T-cell (primary cell): Measurements from ENCODE around the gene COL12A1. TPM values are rescaled to one million over a fixed set of nuclear protein-coding genes. Genes with fewer than 3 reads are reported as not detected.
A peak's percentile ranks its signal among the peaks of the same experiment; 100 is the strongest.

Experiments used
- ATAC-seq, 4 experiments: fragments of 200-7000 bp in 3 of 4; fragments of 150-1000 bp in 1 of 4; cut with Tn5 transposase; replicated peaks in 1 of 4; 1 replicate in 3 of 4; 2 replicates in 1 of 4; pipeline ENCODE4 v1.10.0; 2021; ENCODE audit warnings: moderate library complexity in 3 of 4, mild to moderate bottlenecking in 2 of 4, moderate number of reproducible peaks in 1 of 4
- CTCF ChIA-PET, 2 donors: fragments of 300-600 bp; sonication (Branson Sonifier 250); formaldehyde crosslinking; loops; one replicate each; lab custom pipeline; 2022; ENCODE audit warnings: antibody characterized with exemption in 2 of 2; lab: Charles Lee
- POLR2A ChIA-PET, 2 donors: fragments of 300-600 bp; sonication (Branson Sonifier 250); formaldehyde crosslinking; loops; one replicate each; lab custom pipeline; 2022; ENCODE audit warnings: antibody characterized with exemption in 2 of 2; lab: Charles Lee
- DNase-seq, 35 experiments: peaks; one replicate each; pipeline versions ENCODE4 v3.0.0 to v3.0.0-alpha.2; 2013 to 2023
- H3K27ac ChIP-seq: one replicate; pipeline ENCODE4 v1.5.1; 2013; ENCODE audit warnings: low read length
- H3K27me3 ChIP-seq, 2 experiments: replicated peaks in 1 of 2; 1 replicate in 1 of 2; 2 replicates in 1 of 2; pipeline versions ENCODE4 v1.6.1 to v1.7.0; 2013; ENCODE audit warnings: low read length in 1 of 2, mixed read lengths in 1 of 2; ENCODE audit not compliant: control insufficient read depth in 2 of 2, insufficient read depth in 2 of 2; ENCODE audit errors: extremely low read depth in 1 of 2
- H3K36me3 ChIP-seq, 2 donors: 1 replicate in 1 of 2; 2 replicates in 1 of 2; pipeline versions ENCODE4 v1.6.1 to v1.7.0; 2013; ENCODE audit warnings: low read length in 1 of 2; ENCODE audit not compliant: control insufficient read depth in 2 of 2, insufficient read depth in 1 of 2; ENCODE audit errors: extremely low read depth in 1 of 2
- H3K4me1 ChIP-seq, 2 experiments: 1 replicate in 1 of 2; 2 replicates in 1 of 2; pipeline versions ENCODE4 v1.6.1 to v1.7.0; 2013; ENCODE audit warnings: low read length in 2 of 2, mixed read lengths in 1 of 2; ENCODE audit not compliant: insufficient read depth in 2 of 2, control insufficient read depth in 1 of 2; ENCODE audit errors: extremely low read depth in 1 of 2
- H3K4me3 ChIP-seq, 2 donors: 1 replicate in 1 of 2; 2 replicates in 1 of 2; pipeline versions ENCODE4 v1.5.1 to v1.7.0; 2013; ENCODE audit warnings: mild to moderate bottlenecking in 2 of 2, low read length in 1 of 2, moderate library complexity in 1 of 2; ENCODE audit not compliant: control insufficient read depth in 1 of 2; ENCODE audit errors: extremely low read depth in 1 of 2
- H3K9me3 ChIP-seq: 2 replicates; pipeline ENCODE4 v1.7.0; 2013
- H3K27ac Mint-ChIP-seq, 2 donors: one replicate each; pipeline ENCODE4 v1.8.0; 2020 to 2021; ENCODE audit warnings: mild to moderate bottlenecking in 2 of 2, mixed read lengths in 2 of 2
- H3K27me3 Mint-ChIP-seq, 2 donors: one replicate each; pipeline ENCODE4 v1.8.0; 2021 to 2022; ENCODE audit warnings: mixed read lengths in 2 of 2
- H3K36me3 Mint-ChIP-seq: one replicate; pipeline ENCODE4 v1.8.0; 2021; ENCODE audit warnings: mixed read lengths
- H3K4me1 Mint-ChIP-seq, 3 donors: one replicate each; pipeline ENCODE4 v1.8.0; 2020 to 2022; ENCODE audit warnings: mixed read lengths in 3 of 3, mild to moderate bottlenecking in 1 of 3
- H3K4me3 Mint-ChIP-seq, 3 donors: one replicate each; pipeline ENCODE4 v1.8.0; 2020 to 2022; ENCODE audit warnings: mild to moderate bottlenecking in 3 of 3, mixed read lengths in 3 of 3, moderate library complexity in 3 of 3
- H3K9me3 Mint-ChIP-seq, 3 donors: one replicate each; pipeline ENCODE4 v1.8.0; 2020 to 2022; ENCODE audit warnings: mixed read lengths in 3 of 3
- WGBS: methylation state at CpG from one replicate; pipeline ENCODE4 v1.1.5; 2013; ENCODE audit warnings: missing lambda C conversion rate; ENCODE audit not compliant: insufficient coverage; 5-methylcytosine and 5-hydroxymethylcytosine counted together
- total RNA-seq, 35 experiments: library from RNA in 6 of 35; stranded (reverse) in 6 of 35; fragments of 120-200 nt in 1 of 35; gene quantifications; one replicate each; pipeline versions ENCODE4 v1.2.1 to v1.2.4 and lab custom pipeline; 2013 to 2026

Gene COL12A1
- total RNA-seq, 5 donors from 2014 or later (not counting 1 experiment from before 2014, with no cell fraction given): 0.59 to 0.95 (median 0.76) TPM; not detected in 2

- no peaks in the 10 kb centered on the region for H3K9me3 Mint-ChIP-seq
- ATAC-seq (peak in 1 of 4 experiments; percentile 6), DNase-seq (peak in 1 of 35 experiments; percentile 32)
- Histone ChIP-seq H3K27me3 (peaks cover 21 to 77% of the 10 kb centered on the region in 2 experiments), H3K9me3 (no peaks in the 10 kb centered on the region), H3K4me1 (peaks cover 3 to 62% of the 10 kb centered on the region in 2 experiments), H3K4me3 (peak overlapping the region in 1 of 2 donors; percentile 54), H3K27ac (no peak overlapping the region), H3K36me3 (no peaks in the 10 kb centered on the region)
- peak overlapping the region; percentile 49 to 71 (median 70) for H3K4me3 Mint-ChIP-seq
- ChIA-PET POLR2A (interaction anchor here in 1 of 2 donors (0.6 kb wide), 1 partner anchor 1541 kb away, joined by 3 read pairs; no protein-coding TSS in a partner anchor), CTCF (interaction anchor here (0.6 to 11.3 kb wide), 5 partner anchors 284 to 1950 kb away, joined by 3 to 213 read pairs (median 8); no protein-coding TSS in a partner anchor)
- peaks cover 71 to 76% of the 10 kb centered on the region in 2 donors for H3K27me3 Mint-ChIP-seq
- no peaks in the 10 kb centered on the region for H3K36me3 Mint-ChIP-seq
- 5% methylated on average over 34 of the region's 47 CpGs for whole genome bisulfite sequencing
- peak overlapping the region in 1 of 2 donors; percentile 27 for H3K27ac Mint-ChIP-seq
- peaks cover 59 to 64% (median 60%) of the 10 kb centered on the region in 3 donors for H3K4me1 Mint-ChIP-seq
Measured at GRCh38 chr6:75204959-75205775, 686 bp downstream of the COL12A1 start.

DNA sequence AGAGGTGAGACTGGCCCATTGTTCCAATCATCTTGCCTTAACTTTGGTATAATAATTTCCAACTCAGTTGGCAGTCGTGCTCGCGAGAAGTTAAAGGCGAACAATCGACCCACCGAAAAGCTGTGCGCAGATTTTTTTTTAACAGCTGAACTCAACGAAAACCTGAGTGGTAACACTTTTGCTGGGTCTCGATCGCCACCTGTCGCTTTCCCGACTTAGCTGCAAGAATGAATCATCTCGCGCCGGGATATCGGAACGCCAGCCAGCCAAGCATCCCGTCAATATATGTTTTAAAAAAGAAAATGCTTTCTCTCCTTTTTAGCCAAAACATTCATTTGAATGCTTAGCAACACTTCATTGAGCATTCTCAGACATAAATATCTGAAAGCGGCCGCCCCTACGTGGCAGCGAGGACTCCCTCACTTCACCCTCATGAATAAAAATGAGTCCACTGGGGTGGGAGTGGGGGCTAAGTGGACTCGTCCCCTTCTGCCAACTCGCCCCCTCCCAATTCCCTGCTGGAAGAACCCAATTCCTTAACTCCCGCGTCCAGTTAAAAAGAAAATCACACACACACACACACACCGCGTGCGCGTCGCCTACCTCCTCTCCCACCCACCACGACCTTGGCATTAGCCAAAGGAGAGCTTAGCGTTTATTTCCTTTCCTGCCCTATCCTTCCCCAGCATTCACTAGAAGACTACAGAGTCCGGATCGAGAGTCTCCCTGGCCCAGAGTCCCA, 1.5 kb downstream of the COL12A1 start:
- Histone ChIP-seq H3K27ac (no peak overlapping the region), H3K4me3 (peak overlapping the region in 1 of 2 donors; percentile 35), H3K27me3 (peaks cover 21 to 77% of the 10 kb centered on the region in 2 experiments), H3K4me1 (peaks cover 3 to 62% of the 10 kb centered on the region in 2 experiments), H3K36me3 (no peaks in the 10 kb centered on the region), H3K9me3 (no peaks in the 10 kb centered on the region)
- Mint-ChIP-seq H3K4me1 (peaks cover 59 to 64% (median 60%) of the 10 kb centered on the region in 3 donors), H3K36me3 (no peaks in the 10 kb centered on the region), H3K27ac (peak overlapping the region in 1 of 2 donors; percentile 27), H3K27me3 (peaks cover 74 to 83% of the 10 kb centered on the region in 2 donors), H3K4me3 (peak overlapping the region; percentile 49 to 71 (median 70)), H3K9me3 (no peaks in the 10 kb centered on the region)
- ChIA-PET CTCF (interaction anchor here (0.7 to 11.3 kb wide), 6 partner anchors 12 to 1950 kb away, joined by 3 to 213 read pairs (median 3); partner anchors contain the start of gene COX7A2 (in 1 of the 2)), POLR2A (no interaction called here)
- DNase-seq (peak in 2 of 35 experiments; percentile 17 to 41), ATAC-seq (no peak)
- 11% methylated on average over 27 of the region's 35 CpGs for WGBS

DNA sequence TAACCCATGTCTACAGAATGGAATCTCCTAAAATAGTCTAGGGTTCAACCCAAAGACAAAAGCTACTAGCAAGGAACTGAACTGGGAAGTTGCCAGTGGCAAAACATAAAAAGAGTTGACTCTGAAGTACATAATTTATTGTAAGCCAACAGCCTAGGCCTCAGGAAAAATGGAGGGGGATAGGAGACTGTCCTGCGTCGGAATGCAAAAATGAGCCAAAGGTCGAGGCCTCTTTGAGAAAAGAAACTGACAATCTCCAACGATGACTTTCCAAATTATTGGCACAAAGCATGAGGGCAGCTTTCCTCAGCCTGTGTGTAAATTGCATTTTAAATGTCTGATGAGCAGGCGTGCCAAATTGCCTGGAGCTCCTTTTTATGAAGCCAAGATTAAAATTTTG, 2.1 kb downstream of the COL12A1 start:
- no peak overlapping the region for H3K27ac ChIP-seq
- 66% methylated on average over 4 of the region's 5 CpGs for WGBS
- no peak overlapping the region for H3K27ac Mint-ChIP-seq
- H3K4me1 ChIP-seq: peaks cover 2 to 57% of the 10 kb centered on the region in 2 experiments
- CTCF ChIA-PET: interaction anchor here in 1 of 2 donors (0.8 to 11.3 kb wide), 5 partner anchors 8 to 1471 kb away, joined by 3 to 213 read pairs (median 3); partner anchors contain the start of gene COX7A2
- peaks cover 69 to 78% of the 10 kb centered on the region in 2 donors for H3K27me3 Mint-ChIP-seq
- peaks cover 20 to 72% of the 10 kb centered on the region in 2 experiments for H3K27me3 ChIP-seq
- no peaks in the 10 kb centered on the region for H3K9me3 Mint-ChIP-seq
- ATAC-seq (no peak), DNase-seq (no peak)
- H3K4me3 Mint-ChIP-seq: peak overlapping the region in 1 of 3 donors; percentile 71
- no peaks in the 10 kb centered on the region for H3K36me3 Mint-ChIP-seq
- POLR2A ChIA-PET: no interaction called here
- peaks cover 54 to 59% (median 54%) of the 10 kb centered on the region in 3 donors for H3K4me1 Mint-ChIP-seq
- H3K9me3 ChIP-seq: no peaks in the 10 kb centered on the region
- no peaks in the 10 kb centered on the region for H3K36me3 ChIP-seq
- no peak overlapping the region for H3K4me3 ChIP-seq

DNA sequence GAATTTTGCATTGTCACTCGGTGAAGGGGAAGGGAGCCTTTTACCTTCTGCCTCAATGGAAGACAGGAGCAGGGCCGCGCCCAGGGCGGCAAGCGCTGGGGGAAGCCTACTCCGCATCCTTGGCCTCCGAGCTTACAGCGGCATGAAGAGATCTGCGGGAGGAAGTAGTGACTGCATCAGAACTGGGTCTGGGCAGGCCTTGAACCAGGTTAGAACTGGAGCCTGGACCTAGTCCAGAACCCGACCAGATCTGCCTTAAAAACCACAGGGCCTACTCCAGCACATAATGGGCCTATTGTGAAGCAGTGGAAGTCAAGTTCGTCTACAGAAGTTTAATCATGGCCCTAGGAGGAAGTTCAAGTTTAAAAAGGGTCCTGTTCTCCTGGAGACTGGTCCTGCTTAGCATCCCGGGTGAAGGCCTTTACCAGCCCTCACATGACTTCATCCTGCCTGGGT, 3.1 kb downstream of the COL12A1 start:
- Mint-ChIP-seq H3K36me3 (no peaks in the 10 kb centered on the region), H3K27ac (no peak overlapping the region), H3K9me3 (no peaks in the 10 kb centered on the region), H3K4me1 (peaks cover 45 to 49% (median 45%) of the 10 kb centered on the region in 3 donors), H3K4me3 (peak overlapping the region in 1 of 3 donors; percentile 76), H3K27me3 (peaks cover 66 to 73% of the 10 kb centered on the region in 2 donors)
- CTCF ChIA-PET: interaction anchor here (0.7 to 11.3 kb wide), 2 partner anchors 1455 to 1462 kb away, joined by 3 to 213 read pairs; no protein-coding TSS in a partner anchor
- Histone ChIP-seq H3K27me3 (peaks cover 15 to 62% of the 10 kb centered on the region in 2 experiments), H3K27ac (no peak overlapping the region), H3K4me3 (peak overlapping the region in 1 of 2 donors; percentile 26), H3K4me1 (peaks cover 0 to 47% of the 10 kb centered on the region in 2 experiments), H3K36me3 (no peaks in the 10 kb centered on the region), H3K9me3 (no peaks in the 10 kb centered on the region)
- ATAC-seq (no peak), DNase-seq (no peak)
- WGBS: 39% methylated on average over 9 of the region's 12 CpGs
- POLR2A ChIA-PET: no interaction called here

DNA sequence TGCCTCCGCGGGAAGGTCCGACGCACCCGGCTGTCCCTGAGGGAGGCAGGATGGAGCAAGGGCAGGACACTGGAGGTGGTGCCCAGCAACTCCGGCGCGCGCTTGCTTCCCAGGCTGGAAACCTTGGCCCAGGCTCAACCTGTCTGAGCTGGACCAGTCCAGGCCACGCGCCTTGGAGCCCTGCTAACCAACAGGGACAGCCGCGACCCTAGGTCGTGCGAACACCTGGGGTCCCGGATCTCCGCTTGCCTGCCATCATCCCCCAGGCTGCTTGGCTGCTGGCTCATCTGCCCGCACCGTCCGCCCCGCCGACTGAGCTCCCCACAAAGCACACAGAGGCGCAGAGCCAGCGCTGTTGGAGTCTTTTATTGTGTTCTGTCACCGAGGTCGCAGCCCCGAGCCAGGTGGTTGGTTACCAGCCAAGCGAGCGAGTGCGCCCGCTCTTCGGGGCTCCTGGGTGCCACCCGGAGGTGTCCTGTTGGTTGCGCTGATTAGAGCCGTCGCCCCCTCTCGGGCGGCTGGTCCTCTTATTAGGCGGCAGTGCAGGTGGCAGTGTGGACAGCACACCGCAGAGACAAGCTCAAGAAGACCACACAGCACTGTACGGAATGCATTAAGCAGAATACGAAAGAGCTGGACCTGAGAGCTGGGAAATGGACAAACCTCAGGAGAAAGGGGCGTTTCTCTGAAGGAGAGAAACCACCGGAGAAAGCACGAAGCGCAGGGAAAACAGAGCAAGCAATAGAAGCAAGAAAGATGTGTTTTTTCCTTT, 3.8 kb downstream of the COL12A1 start:
- Mint-ChIP-seq H3K9me3 (no peaks in the 10 kb centered on the region), H3K4me3 (peak overlapping the region in 2 of 3 donors; percentile 25 to 76), H3K27ac (no peak overlapping the region), H3K4me1 (peaks cover 38 to 43% (median 39%) of the 10 kb centered on the region in 3 donors), H3K27me3 (peaks cover 60 to 70% of the 10 kb centered on the region in 2 donors), H3K36me3 (no peaks in the 10 kb centered on the region)
- Histone ChIP-seq H3K27me3 (peaks cover 15 to 56% of the 10 kb centered on the region in 2 experiments), H3K36me3 (no peaks in the 10 kb centered on the region), H3K27ac (no peak overlapping the region), H3K4me3 (peak overlapping the region in 1 of 2 donors; percentile 26), H3K4me1 (peaks cover 0 to 41% of the 10 kb centered on the region in 2 experiments), H3K9me3 (no peaks in the 10 kb centered on the region)
- WGBS: 8% methylated on average over 39 of the region's 46 CpGs
- ATAC-seq (peak in 2 of 4 experiments; percentile 20 to 38), DNase-seq (peak in 1 of 35 experiments; percentile 9)
- ChIA-PET CTCF (interaction anchor here in 1 of 2 donors (3.0 to 11.3 kb wide), 2 partner anchors 8 to 1462 kb away, joined by 20 to 213 read pairs; no protein-coding TSS in a partner anchor), POLR2A (no interaction called here)
